PFSK-1 (cell line): Measurements from ENCODE around the gene MCM10.

Experiments
- FOXP2 ChIP-seq: optimal IDR thresholded peaks from 2 replicates; pipeline ENCODE3; 2011; ENCODE audit warnings: borderline replicate concordance, control low read depth, inconsistent platforms; ENCODE audit not compliant: insufficient read depth; ENCODE audit errors: extremely low read length, extremely low read depth
- POLR2AphosphoS5 ChIP-seq: IDR thresholded peaks from 2 replicates; pipeline ENCODE4 v1.6.1; 2012; ENCODE audit warnings: low read depth, mild to moderate bottlenecking, control low read depth, low read length, moderate library complexity
- SIN3A ChIP-seq: IDR thresholded peaks from 2 replicates; pipeline ENCODE4 v1.6.1; 2012; ENCODE audit warnings: mild to moderate bottlenecking, low read length, moderate library complexity, borderline replicate concordance; ENCODE audit not compliant: insufficient read depth
- TAF1 ChIP-seq: IDR thresholded peaks from 2 replicates; pipeline ENCODE4 v1.6.1; 2012; ENCODE audit warnings: low read length, control low read depth, borderline replicate concordance; ENCODE audit not compliant: insufficient read depth
- TF ChIP-seq, protein P1 (sequence below), 2 experiments: IDR thresholded peaks; 2 replicates each; pipeline versions ENCODE4 v1.6.1 to v1.8.0; 2011 to 2012; ENCODE audit warnings: low read depth in 2 of 2, low read length in 2 of 2, control low read depth in 1 of 2, inconsistent platforms in 1 of 2, mild to moderate bottlenecking in 1 of 2, moderate library complexity in 1 of 2; ENCODE audit not compliant: insufficient read depth in 1 of 2

Gene MCM10

DNA sequence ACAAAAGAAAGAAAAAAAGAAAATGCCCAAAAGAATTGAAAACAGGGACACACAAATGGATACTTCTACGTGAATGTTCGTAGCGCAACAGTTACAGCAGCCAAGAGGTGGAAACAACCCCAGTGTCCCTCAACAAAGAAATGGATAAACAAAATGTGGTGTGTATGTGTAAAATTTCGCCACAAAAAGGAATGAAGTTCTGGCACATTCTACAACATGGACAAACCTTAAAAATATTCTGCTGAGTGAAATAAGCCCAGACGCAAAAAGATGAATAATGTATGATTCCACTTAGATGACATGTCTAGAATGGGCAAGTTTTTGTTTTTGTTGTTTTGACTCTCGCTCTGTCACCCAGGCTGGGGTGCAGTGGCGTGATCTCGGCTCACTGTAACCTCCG, 61.9 kb downstream of the MCM10 start:
- no peak for TF ChIP-seq TAF1
- TF ChIP-seq POLR2AphosphoS5: no peak
- TF ChIP-seq FOXP2: no peak
- TF ChIP-seq, protein P1, sequence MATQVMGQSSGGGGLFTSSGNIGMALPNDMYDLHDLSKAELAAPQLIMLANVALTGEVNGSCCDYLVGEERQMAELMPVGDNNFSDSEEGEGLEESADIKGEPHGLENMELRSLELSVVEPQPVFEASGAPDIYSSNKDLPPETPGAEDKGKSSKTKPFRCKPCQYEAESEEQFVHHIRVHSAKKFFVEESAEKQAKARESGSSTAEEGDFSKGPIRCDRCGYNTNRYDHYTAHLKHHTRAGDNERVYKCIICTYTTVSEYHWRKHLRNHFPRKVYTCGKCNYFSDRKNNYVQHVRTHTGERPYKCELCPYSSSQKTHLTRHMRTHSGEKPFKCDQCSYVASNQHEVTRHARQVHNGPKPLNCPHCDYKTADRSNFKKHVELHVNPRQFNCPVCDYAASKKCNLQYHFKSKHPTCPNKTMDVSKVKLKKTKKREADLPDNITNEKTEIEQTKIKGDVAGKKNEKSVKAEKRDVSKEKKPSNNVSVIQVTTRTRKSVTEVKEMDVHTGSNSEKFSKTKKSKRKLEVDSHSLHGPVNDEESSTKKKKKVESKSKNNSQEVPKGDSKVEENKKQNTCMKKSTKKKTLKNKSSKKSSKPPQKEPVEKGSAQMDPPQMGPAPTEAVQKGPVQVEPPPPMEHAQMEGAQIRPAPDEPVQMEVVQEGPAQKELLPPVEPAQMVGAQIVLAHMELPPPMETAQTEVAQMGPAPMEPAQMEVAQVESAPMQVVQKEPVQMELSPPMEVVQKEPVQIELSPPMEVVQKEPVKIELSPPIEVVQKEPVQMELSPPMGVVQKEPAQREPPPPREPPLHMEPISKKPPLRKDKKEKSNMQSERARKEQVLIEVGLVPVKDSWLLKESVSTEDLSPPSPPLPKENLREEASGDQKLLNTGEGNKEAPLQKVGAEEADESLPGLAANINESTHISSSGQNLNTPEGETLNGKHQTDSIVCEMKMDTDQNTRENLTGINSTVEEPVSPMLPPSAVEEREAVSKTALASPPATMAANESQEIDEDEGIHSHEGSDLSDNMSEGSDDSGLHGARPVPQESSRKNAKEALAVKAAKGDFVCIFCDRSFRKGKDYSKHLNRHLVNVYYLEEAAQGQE (IDR thresholded peaks at IDR 0.05; ENCODE audit: insufficient read depth in 1 of 2, low read depth in 2 of 2, low read length in 2 of 2): no peak

DNA sequence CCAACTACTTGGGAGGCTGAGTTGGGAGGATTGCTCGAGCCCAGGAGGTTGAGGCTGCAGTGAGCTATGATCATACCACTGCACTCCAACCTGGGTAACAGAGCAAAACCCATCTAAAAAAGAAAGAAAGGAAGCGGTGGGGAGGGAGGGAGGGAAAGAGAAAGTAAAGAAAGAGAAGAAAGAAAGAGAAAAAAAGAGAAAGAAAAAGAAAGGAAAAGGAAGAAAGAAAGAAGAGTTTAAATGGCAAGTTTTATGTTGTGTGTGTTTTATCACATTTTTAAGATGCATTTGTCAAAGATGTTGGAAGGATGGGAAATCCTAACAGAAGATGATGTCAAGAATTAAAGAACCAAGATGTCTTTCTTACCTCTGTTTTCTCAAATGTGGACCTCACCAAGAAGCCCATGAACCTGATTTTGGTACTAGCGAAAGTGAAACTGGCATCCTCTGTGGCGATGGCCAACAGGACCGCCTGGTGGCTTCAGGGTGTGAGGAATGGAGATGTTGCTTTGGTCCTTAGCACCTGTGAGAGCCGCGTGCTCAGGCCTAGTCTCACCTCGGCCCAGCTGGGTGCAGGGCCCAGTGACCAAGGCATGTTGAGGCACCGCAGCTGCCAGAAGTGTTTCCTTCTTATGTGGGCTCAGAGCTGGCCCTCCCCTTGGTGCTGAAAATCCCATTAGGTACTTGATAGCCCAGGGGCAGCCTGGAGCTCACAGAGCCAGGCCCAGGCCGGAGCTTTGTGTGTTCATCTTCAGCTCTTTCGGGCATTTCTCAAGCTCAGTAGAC, 63.0 kb downstream of the MCM10 start:
- no peak for TF ChIP-seq SIN3A
- TF ChIP-seq, protein P1 (IDR thresholded peaks at IDR 0.05; ENCODE audit: insufficient read depth in 1 of 2, low read depth in 2 of 2, low read length in 2 of 2): 0 out of 4 replicates have a peak, but pooled peaks of 1 of the 2 experiments have one; percentile 35

- TF ChIP-seq POLR2AphosphoS5 (no peak), FOXP2 (no peak), SIN3A (no peak)
These were observed 64.2 kb downstream of the MCM10 start for GRCh38 chr10:13225601-13226000.

- TF ChIP-seq POLR2AphosphoS5: no peak
- no peak for TF ChIP-seq FOXP2
- TF ChIP-seq, protein P1 (IDR thresholded peaks at IDR 0.05; ENCODE audit: insufficient read depth in 1 of 2, low read depth in 2 of 2, low read length in 2 of 2): no peak
These were observed 65.7 kb downstream of the MCM10 start for GRCh38 chr10:13227031-13227430.

DNA sequence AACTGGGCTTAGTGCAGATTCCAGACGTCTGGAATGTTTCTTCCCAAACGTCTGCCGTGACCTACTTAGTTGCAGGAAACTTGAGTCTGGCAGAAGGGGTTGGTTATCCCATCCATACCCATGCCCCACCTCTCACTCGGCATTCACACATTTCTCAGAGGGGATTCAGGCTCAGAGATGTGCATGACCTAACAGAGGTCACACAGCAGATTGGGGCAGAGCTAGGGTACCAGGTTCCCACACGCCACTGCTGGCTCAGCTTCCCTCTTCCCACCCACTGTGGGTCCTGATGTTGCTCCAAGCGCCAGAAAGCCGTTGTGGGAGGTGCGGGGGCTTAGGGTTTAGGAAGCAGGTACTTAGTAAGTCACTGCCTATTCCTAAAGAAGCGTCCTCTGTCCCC, 69.8 kb downstream of the MCM10 start:
- TF ChIP-seq POLR2AphosphoS5: no peak
- TF ChIP-seq FOXP2: no peak
- no peak for TF ChIP-seq SIN3A
- no peak for TF ChIP-seq TAF1
- TF ChIP-seq, protein P1 (IDR thresholded peaks at IDR 0.05; ENCODE audit: insufficient read depth in 1 of 2, low read depth in 2 of 2, low read length in 2 of 2): no peak
